OCI-LY7 (cell line): ENCODE data around the gene TMEM190. TPM values are rescaled to one million over a fixed set of nuclear protein-coding genes. Genes with fewer than 3 reads are reported as not detected.
"Not testable (repeated sequence)": the region's sequence is repeated elsewhere in the genome, so short reads cannot be mapped to it uniquely, and the experiment has no call there.

Experiments
- BruUV-seq: library from RNA; stranded (reverse); fragments of 400-500 nt; replicated peaks from 2 replicates; lab custom pipeline; 2021; lab: Mats Ljungman, UMichigan
- CTCF ChIA-PET: fragments of 300-600 bp; sonication (Branson Sonifier 250); formaldehyde crosslinking; loops from one replicate; lab custom pipeline; 2022; ENCODE audit warnings: antibody characterized with exemption; ENCODE audit not compliant: unreplicated experiment; lab: Charles Lee
- POLR2A ChIA-PET: fragments of 300-600 bp; sonication (Branson Sonifier 250); formaldehyde crosslinking; loops from one replicate; lab custom pipeline; 2022; ENCODE audit warnings: antibody characterized with exemption; lab: Charles Lee
- DNase-seq: peaks from one replicate; pipeline ENCODE4 v3.0.0-alpha.2; 2015; ENCODE audit warnings: low spot score
- H2AFZ ChIP-seq: fragments of 200-600 bp; sonication (generic), shearing (Covaris generic); 2 replicates; pipeline ENCODE4 v1.6.1; 2014; ENCODE audit warnings: mild to moderate bottlenecking, antibody characterized with exemption, low read length, moderate library complexity
- H3K27ac ChIP-seq: fragments of 200-600 bp; sonication (generic); 2 replicates; pipeline ENCODE4 v1.5.1; 2014; ENCODE audit warnings: mixed run types, low read depth, mild to moderate bottlenecking, moderate library complexity, low read length, inconsistent platforms; ENCODE audit not compliant: poor library complexity, severe bottlenecking
- H3K36me3 ChIP-seq: fragments of 200-600 bp; sonication (generic); 2 replicates; pipeline ENCODE4 v1.6.1; 2014; ENCODE audit warnings: mild to moderate bottlenecking, antibody characterized with exemption, low read length, moderate library complexity, mixed read lengths; ENCODE audit not compliant: insufficient read depth
- H3K4me1 ChIP-seq: fragments of 200-600 bp; sonication (generic); 2 replicates; pipeline ENCODE4 v1.5.1; 2014; ENCODE audit warnings: mild to moderate bottlenecking, low read length; ENCODE audit not compliant: insufficient read depth, poor library complexity, severe bottlenecking
- H3K4me2 ChIP-seq: fragments of 200-600 bp; sonication (generic); 2 replicates; pipeline ENCODE4 v1.6.1; 2014; ENCODE audit warnings: mild to moderate bottlenecking, low read length
- H3K4me3 ChIP-seq: fragments of 200-600 bp; sonication (generic); 2 replicates; pipeline ENCODE4 v1.5.1; 2014; ENCODE audit warnings: mild to moderate bottlenecking, low read depth, low read length; ENCODE audit not compliant: poor library complexity, severe bottlenecking
- H3K79me2 ChIP-seq: fragments of 200-600 bp; sonication (generic); 2 replicates; pipeline ENCODE4 v1.6.1; 2016; ENCODE audit warnings: low read depth, mild to moderate bottlenecking, low read length, moderate library complexity, mixed read lengths; ENCODE audit not compliant: insufficient read depth
- H3K9me2 ChIP-seq: fragments of 200-600 bp; sonication (generic); 2 replicates; pipeline ENCODE4 v1.6.1; 2016; ENCODE audit warnings: mild to moderate bottlenecking, low read length, mixed read lengths; ENCODE audit not compliant: insufficient read depth
- H3K9me3 ChIP-seq: fragments of 200-600 bp; sonication (generic); 2 replicates; pipeline ENCODE4 v1.6.1; 2014; ENCODE audit warnings: mild to moderate bottlenecking, mixed run types, low read length, mixed read lengths
- H4K20me1 ChIP-seq: fragments of 200-600 bp; sonication (generic); 2 replicates; pipeline ENCODE4 v1.6.1; 2014; ENCODE audit warnings: mild to moderate bottlenecking, antibody characterized with exemption, low read length, moderate library complexity, mixed read lengths; ENCODE audit not compliant: insufficient read depth
- EZH2phosphoT487 ChIP-seq: fragments of 200-600 bp; sonication (generic); IDR thresholded peaks from 2 replicates; pipeline ENCODE4 v1.6.1; 2018; ENCODE audit warnings: low read depth, borderline replicate concordance, mild to moderate bottlenecking, mixed run types, antibody characterized with exemption, low read length, moderate library complexity, mixed read lengths
- intact Hi-C: fragments of 100-400 bp; cut with micrococcal nuclease; formaldehyde crosslinking; loops from one replicate; pipeline ENCODE4 v1.10.0; 2022; ENCODE audit not compliant: unreplicated experiment
- total RNA-seq, 2 experiments: library from RNA; depleted of rRNA in 1 of 2; stranded (reverse); fragments of >200 nt in 1 of 2; shearing (Covaris generic) in 1 of 2; gene quantifications; 2 replicates each; pipeline ENCODE4 v1.2.3, GENCODE V29; 2014 to 2022
- TF ChIP-seq, protein P1 (sequence below): fragments of 200-600 bp; sonication (generic); conservative IDR thresholded peaks from 2 replicates; pipeline ENCODE4 v1.5.1; 2014; ENCODE audit warnings: mild to moderate bottlenecking, antibody characterized with exemption, low read length, moderate library complexity, mixed read lengths

The TMEM190 gene
- total RNA-seq, 2 experiments from 2014 or later, result not detected

- no peak for DNase-seq
- peaks cover 17% of the 10 kb centered on the region for H4K20me1 ChIP-seq
- CTCF ChIA-PET, result no interaction called here
- H3K4me1 ChIP-seq, result no peaks in the 10 kb centered on the region
- H3K27ac ChIP-seq, result no peak overlapping the region
- TF ChIP-seq, protein P1, sequence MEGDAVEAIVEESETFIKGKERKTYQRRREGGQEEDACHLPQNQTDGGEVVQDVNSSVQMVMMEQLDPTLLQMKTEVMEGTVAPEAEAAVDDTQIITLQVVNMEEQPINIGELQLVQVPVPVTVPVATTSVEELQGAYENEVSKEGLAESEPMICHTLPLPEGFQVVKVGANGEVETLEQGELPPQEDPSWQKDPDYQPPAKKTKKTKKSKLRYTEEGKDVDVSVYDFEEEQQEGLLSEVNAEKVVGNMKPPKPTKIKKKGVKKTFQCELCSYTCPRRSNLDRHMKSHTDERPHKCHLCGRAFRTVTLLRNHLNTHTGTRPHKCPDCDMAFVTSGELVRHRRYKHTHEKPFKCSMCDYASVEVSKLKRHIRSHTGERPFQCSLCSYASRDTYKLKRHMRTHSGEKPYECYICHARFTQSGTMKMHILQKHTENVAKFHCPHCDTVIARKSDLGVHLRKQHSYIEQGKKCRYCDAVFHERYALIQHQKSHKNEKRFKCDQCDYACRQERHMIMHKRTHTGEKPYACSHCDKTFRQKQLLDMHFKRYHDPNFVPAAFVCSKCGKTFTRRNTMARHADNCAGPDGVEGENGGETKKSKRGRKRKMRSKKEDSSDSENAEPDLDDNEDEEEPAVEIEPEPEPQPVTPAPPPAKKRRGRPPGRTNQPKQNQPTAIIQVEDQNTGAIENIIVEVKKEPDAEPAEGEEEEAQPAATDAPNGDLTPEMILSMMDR, result no peak
- no peak for TF ChIP-seq EZH2phosphoT487
- POLR2A ChIA-PET, result no interaction called here
- H3K36me3 ChIP-seq, result peaks cover 35% of the 10 kb centered on the region
- no peak overlapping the region for H3K4me2 ChIP-seq
- intact Hi-C loops, result no loop called here
- H3K4me3 ChIP-seq, result no peak overlapping the region
- no peaks in the 10 kb centered on the region for H3K9me2 ChIP-seq
- no TSS peak for BruUV-seq
- no peak overlapping the region for H2AFZ ChIP-seq
- H3K79me2 ChIP-seq, result peaks cover 10% of the 10 kb centered on the region; the same call in 1 of the 2 replicates
- H3K9me3 ChIP-seq, result no peaks in the 10 kb centered on the region
Measured at GRCh38 chr19:55398200-55398925, 21.7 kb downstream of the TMEM190 start.

DNA sequence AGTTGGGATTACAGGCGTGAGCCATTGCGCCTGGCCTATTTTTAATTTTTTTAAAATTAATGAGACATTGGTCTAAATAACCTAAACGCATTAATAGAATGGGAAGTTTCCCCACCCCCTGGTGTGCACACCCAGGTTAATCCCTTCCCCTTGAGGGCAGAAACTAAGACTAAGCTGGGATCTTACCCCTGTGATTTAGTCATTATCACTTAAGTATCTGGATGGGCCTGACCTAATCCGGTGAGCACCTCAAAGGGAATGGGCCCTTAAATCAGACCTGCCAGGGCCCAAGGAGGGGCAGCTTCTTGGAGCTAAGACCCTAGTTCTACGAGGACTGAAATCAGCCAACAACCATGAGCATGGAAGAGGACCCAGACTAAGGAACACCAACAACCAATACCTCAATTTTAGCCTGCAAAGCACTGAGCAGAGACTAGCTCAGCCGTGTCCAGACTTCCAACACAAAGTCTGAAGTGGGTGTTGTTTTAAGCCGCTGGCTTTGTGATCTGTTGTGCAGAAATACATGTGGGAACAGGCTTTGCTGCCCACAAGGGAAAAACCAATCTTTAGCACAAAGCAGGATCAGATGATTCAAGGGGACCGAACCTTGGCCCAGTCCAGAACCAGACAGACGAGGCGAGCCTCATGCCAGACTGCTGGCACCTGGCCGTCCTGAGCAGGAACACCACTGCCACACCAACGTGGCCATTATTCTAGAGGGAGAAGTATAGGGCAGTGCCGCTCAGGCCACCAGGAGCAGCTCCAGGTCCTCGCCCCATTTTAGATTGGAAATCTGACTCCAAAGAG is 23.9 kb downstream of the TMEM190 start:
- Histone ChIP-seq H3K4me3 (no peak overlapping the region), H3K36me3 (peaks cover 53% of the 10 kb centered on the region), H4K20me1 (peaks cover 18% of the 10 kb centered on the region), H2AFZ (no peak overlapping the region), H3K9me2 (no peaks in the 10 kb centered on the region), H3K79me2 (peaks cover 26% of the 10 kb centered on the region), H3K4me2 (no peak overlapping the region), H3K9me3 (no peaks in the 10 kb centered on the region), H3K4me1 (peaks cover 13% of the 10 kb centered on the region), H3K27ac (no peak overlapping the region)
- ChIA-PET POLR2A (no interaction called here), CTCF (no interaction called here)
- intact Hi-C loops, result no loop called here
- DNase-seq, result no peak
- no TSS peak for BruUV-seq
- no peak for TF ChIP-seq EZH2phosphoT487

GRCh38 chr19:55401390-55401789 is 24.8 kb downstream of the TMEM190 start:
- H3K9me3 ChIP-seq, H3K4me2 ChIP-seq, DNase-seq, BruUV-seq, H3K9me2 ChIP-seq, CTCF ChIA-PET, H2AFZ ChIP-seq, H3K4me3 ChIP-seq, intact Hi-C loops, H3K27ac ChIP-seq: not testable (repeated sequence)
- POLR2A ChIA-PET, result interaction anchor here (1.1 kb wide), 1 partner anchor 10 kb away, joined by 3 read pairs; no protein-coding TSS in a partner anchor
- Histone ChIP-seq H3K79me2 (peaks cover 35% of the 10 kb centered on the region), H4K20me1 (peaks cover 28% of the 10 kb centered on the region), H3K4me1 (peaks cover 22% of the 10 kb centered on the region), H3K36me3 (peaks cover 62% of the 10 kb centered on the region)
